Neuronal stem cell (in vitro differentiated cells): ENCODE measurements around the gene DACT2.

Experiments
- DNase-seq: peaks from one replicate; pipeline ENCODE4 v3.0.0-alpha.2; 2013; ENCODE audit warnings: low spot score
- H2AFZ ChIP-seq: one replicate; pipeline ENCODE4 v1.6.1; 2013; ENCODE audit warnings: mild to moderate bottlenecking, low read length, inconsistent platforms
- H2AK5ac ChIP-seq: 2 replicates; pipeline ENCODE4 v1.6.1; 2013; ENCODE audit warnings: low read depth, mild to moderate bottlenecking, inconsistent platforms, low read length, moderate library complexity, mixed read lengths
- H2BK120ac ChIP-seq: 2 replicates; pipeline ENCODE4 v1.6.1; 2013; ENCODE audit warnings: low read depth, mild to moderate bottlenecking, inconsistent platforms, low read length, moderate library complexity, mixed read lengths
- H2BK12ac ChIP-seq: one replicate; pipeline ENCODE4 v1.6.1; 2013; ENCODE audit warnings: low read length, inconsistent platforms
- H2BK15ac ChIP-seq: 2 replicates; pipeline ENCODE4 v1.6.1; 2013; ENCODE audit warnings: mild to moderate bottlenecking, low read length, inconsistent platforms, mixed read lengths
- H2BK5ac ChIP-seq: one replicate; pipeline ENCODE4 v1.6.1; 2013; ENCODE audit warnings: inconsistent platforms, mild to moderate bottlenecking, low read length, moderate library complexity
- H3K14ac ChIP-seq: one replicate; pipeline ENCODE4 v1.6.1; 2013; ENCODE audit warnings: low read length, inconsistent platforms
- H3K18ac ChIP-seq: 2 replicates; pipeline ENCODE4 v1.6.1; 2013; ENCODE audit warnings: low read length, inconsistent platforms
- H3K23ac ChIP-seq: 2 replicates; pipeline ENCODE4 v1.6.1; 2013; ENCODE audit warnings: low read depth, mild to moderate bottlenecking, mixed read lengths, low read length, inconsistent platforms; ENCODE audit not compliant: poor library complexity
- H3K27ac ChIP-seq: replicated peaks from 3 replicates; pipeline ENCODE4 v1.5.1; 2013; ENCODE audit warnings: low read length, inconsistent platforms
- H3K27me3 ChIP-seq, 3 experiments: 2 replicates each; pipeline ENCODE4 v1.6.1; 2013; ENCODE audit warnings: low read length in 3 of 3, mild to moderate bottlenecking in 2 of 3, inconsistent platforms in 1 of 3, low read depth in 1 of 3, mixed read lengths in 1 of 3, moderate library complexity in 1 of 3; ENCODE audit not compliant: control insufficient read depth in 3 of 3, insufficient read depth in 3 of 3
- H3K36me3 ChIP-seq, 2 donors: replicated peaks in 1 of 2; 2 replicates each; pipeline ENCODE4 v1.6.1; 2013; ENCODE audit warnings: low read length in 2 of 2; ENCODE audit not compliant: control insufficient read depth in 2 of 2, insufficient read depth in 2 of 2
- H3K4ac ChIP-seq: 2 replicates; pipeline ENCODE4 v1.6.1; 2013; ENCODE audit warnings: inconsistent platforms, mild to moderate bottlenecking, low read length, moderate library complexity
- H3K4me1 ChIP-seq, 2 donors: 1 replicate in 1 of 2; 2 replicates in 1 of 2; pipeline ENCODE4 v1.6.1; 2013; ENCODE audit warnings: low read length in 2 of 2, low read depth in 1 of 2; ENCODE audit not compliant: control insufficient read depth in 2 of 2, insufficient read depth in 1 of 2
- H3K4me2 ChIP-seq: one replicate; pipeline ENCODE4 v1.6.1; 2013; ENCODE audit warnings: mild to moderate bottlenecking, low read length, inconsistent platforms; ENCODE audit not compliant: insufficient read depth, poor library complexity, severe bottlenecking
- H3K4me3 ChIP-seq, 2 donors: 2 replicates each; pipeline ENCODE4 v1.5.1; 2013; ENCODE audit warnings: low read length in 2 of 2, mild to moderate bottlenecking in 2 of 2, inconsistent platforms in 1 of 2, moderate library complexity in 1 of 2
- H3K79me1 ChIP-seq: one replicate; pipeline ENCODE4 v1.6.1; 2013; ENCODE audit warnings: low read depth, mild to moderate bottlenecking, inconsistent platforms, low read length, moderate library complexity
- H3K9ac ChIP-seq: one replicate; pipeline ENCODE4 v1.6.1; 2013; ENCODE audit warnings: mild to moderate bottlenecking, low read depth, low read length, inconsistent platforms; ENCODE audit not compliant: poor library complexity
- H3K9me3 ChIP-seq, 2 donors: replicated peaks in 1 of 2; 2 replicates each; pipeline versions ENCODE3 to v1.6.1; 2013; ENCODE audit warnings: low read length in 2 of 2, mild to moderate bottlenecking in 2 of 2, inconsistent platforms in 1 of 2, low read depth in 1 of 2, mixed read lengths in 1 of 2, moderate library complexity in 1 of 2; ENCODE audit not compliant: control insufficient read depth in 2 of 2, insufficient read depth in 1 of 2
- H4K8ac ChIP-seq: one replicate; pipeline ENCODE4 v1.6.1; 2013; ENCODE audit warnings: low read depth, mild to moderate bottlenecking, inconsistent platforms, low read length, moderate library complexity
- H4K91ac ChIP-seq: one replicate; pipeline ENCODE4 v1.6.1; 2013; ENCODE audit warnings: low read length, low read depth, mild to moderate bottlenecking, inconsistent platforms; ENCODE audit not compliant: poor library complexity
- WGBS, 2 donors: extraction: QIAGEN DNeasy Blood & Tissue Kit; methylation state at CpG; one replicate each; pipeline ENCODE4 v1.1.7; 2013; ENCODE audit warnings: missing lambda C conversion rate in 2 of 2, mixed read lengths in 1 of 2; ENCODE audit not compliant: insufficient read length in 2 of 2, insufficient replicate concordance in 1 of 2; ENCODE audit errors: extremely low coverage in 2 of 2; 5-methylcytosine and 5-hydroxymethylcytosine counted together

The DACT2 gene

GRCh38 chr6:168307015-168307694 lies 12.4 kb downstream of the DACT2 start:
- no peak overlapping the region for H2AK5ac ChIP-seq

DNA sequence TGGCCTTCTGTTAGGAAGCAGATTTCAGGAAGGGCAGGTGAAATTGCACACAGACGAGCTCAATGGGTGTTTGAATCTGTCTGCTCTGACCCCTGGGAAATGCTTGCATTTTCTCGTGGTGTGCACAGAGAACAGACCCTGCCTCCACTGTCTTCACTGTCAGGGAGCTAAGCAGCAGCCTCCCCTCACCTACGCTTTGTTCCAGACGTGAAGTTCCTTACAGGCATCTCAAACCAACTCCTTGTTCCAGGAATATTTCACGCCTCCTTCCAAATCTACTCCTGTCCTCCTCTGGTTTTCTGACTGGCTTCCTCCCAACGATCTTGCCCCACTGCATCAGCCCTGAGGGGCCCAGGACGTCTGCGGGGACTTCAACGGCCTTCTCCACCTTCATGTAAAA lies 13.7 kb downstream of the DACT2 start:
- Histone ChIP-seq H3K23ac (no peak overlapping the region), H3K27me3 (no peaks in the 10 kb centered on the region), H2BK5ac (no peak overlapping the region), H3K14ac (no peak overlapping the region), H4K8ac (no peak overlapping the region), H3K18ac (no peak overlapping the region), H2AK5ac (no peak overlapping the region), H3K36me3 (no peaks in the 10 kb centered on the region), H3K4me3 (no peak overlapping the region), H2AFZ (no peak overlapping the region), H2BK12ac (no peak overlapping the region), H3K4ac (no peak overlapping the region), H2BK120ac (no peak overlapping the region), H2BK15ac (no peak overlapping the region), H3K9me3 (no peaks in the 10 kb centered on the region), H3K4me1 (peaks cover 16 to 24% of the 10 kb centered on the region in 2 donors), H4K91ac (no peak overlapping the region), H3K9ac (no peak overlapping the region), H3K79me1 (no peaks in the 10 kb centered on the region), H3K4me2 (no peak overlapping the region), H3K27ac (no peak overlapping the region)
- no CpG with 5 or more reads among the region's 9 CpGs for WGBS, 2 donors
- no peak for DNase-seq

More at GRCh38 chr6:168307015-168307694, 12.4 kb downstream of the DACT2 start:
- H3K18ac ChIP-seq, result no peak overlapping the region
- no peak for DNase-seq
- H3K4me3 ChIP-seq, result no peak overlapping the region
- no peak overlapping the region for H3K27ac ChIP-seq
- no peaks in the 10 kb centered on the region for H3K9me3 ChIP-seq
- H2BK5ac ChIP-seq, result no peak overlapping the region
- H3K4me2 ChIP-seq, result no peak overlapping the region
- H2BK120ac ChIP-seq, result no peak overlapping the region
- peak overlapping the region; percentile 32 for H3K23ac ChIP-seq
- H3K14ac ChIP-seq, result no peak overlapping the region
- no peak overlapping the region for H2AFZ ChIP-seq
- H2BK15ac ChIP-seq, result no peak overlapping the region
- H2BK12ac ChIP-seq, result no peak overlapping the region
- H3K9ac ChIP-seq, result no peak overlapping the region
- no peaks in the 10 kb centered on the region for H3K79me1 ChIP-seq
- H4K8ac ChIP-seq, result no peak overlapping the region
- H3K4me1 ChIP-seq, result peaks cover 14 to 15% of the 10 kb centered on the region in 2 donors
- H3K36me3 ChIP-seq, result no peaks in the 10 kb centered on the region
- no peak overlapping the region for H3K4ac ChIP-seq
- no peak overlapping the region for H4K91ac ChIP-seq
- H3K27me3 ChIP-seq, result no peaks in the 10 kb centered on the region
- WGBS, 2 donors, result no CpG with 5 or more reads among the region's 30 CpGs

GRCh38 chr6:168305096-168305749 lies 14.4 kb downstream of the DACT2 start:
- Histone ChIP-seq H2AFZ (no peak overlapping the region), H2BK12ac (no peak overlapping the region), H3K4ac (no peak overlapping the region), H3K4me3 (no peak overlapping the region), H4K8ac (no peak overlapping the region), H3K27me3 (no peaks in the 10 kb centered on the region), H3K9me3 (no peaks in the 10 kb centered on the region), H3K27ac (no peak overlapping the region), H2BK15ac (no peak overlapping the region), H3K79me1 (no peaks in the 10 kb centered on the region), H3K14ac (no peak overlapping the region), H3K18ac (peak overlapping the region; percentile 17), H2BK120ac (no peak overlapping the region), H3K9ac (no peak overlapping the region), H3K36me3 (no peaks in the 10 kb centered on the region), H4K91ac (no peak overlapping the region), H3K4me1 (peaks cover 16 to 24% of the 10 kb centered on the region in 2 donors), H3K23ac (no peak overlapping the region), H3K4me2 (no peak overlapping the region), H2BK5ac (no peak overlapping the region), H2AK5ac (no peak overlapping the region)
- no CpG with 5 or more reads among the region's 20 CpGs for WGBS, 2 donors
- no peak for DNase-seq

- H3K36me3 ChIP-seq, result no peaks in the 10 kb centered on the region
- no peak for DNase-seq
- no peak overlapping the region for H4K8ac ChIP-seq
Observed at GRCh38 chr6:168304752-168305015, 14.9 kb downstream of the DACT2 start.

More at GRCh38 chr6:168304752-168305015, 14.9 kb downstream of the DACT2 start:
- H3K9ac ChIP-seq, result no peak overlapping the region
- H2AK5ac ChIP-seq, result peak overlapping the region; percentile 37
- no peak overlapping the region for H2BK120ac ChIP-seq
- no peak overlapping the region for H2BK5ac ChIP-seq
- no peak overlapping the region for H3K27ac ChIP-seq
- H3K27me3 ChIP-seq, result no peaks in the 10 kb centered on the region
- peaks cover 16 to 24% of the 10 kb centered on the region in 2 donors for H3K4me1 ChIP-seq
- H3K14ac ChIP-seq, result no peak overlapping the region
- H3K4me2 ChIP-seq, result no peak overlapping the region
- peak overlapping the region; percentile 49 for H3K18ac ChIP-seq
- WGBS, 2 donors, result no CpG with 5 or more reads among the region's 7 CpGs
- no peak overlapping the region for H2BK12ac ChIP-seq
- H3K23ac ChIP-seq, result peak overlapping the region; percentile 35
- H3K9me3 ChIP-seq, result no peaks in the 10 kb centered on the region
- no peaks in the 10 kb centered on the region for H3K79me1 ChIP-seq
- no peak overlapping the region for H4K91ac ChIP-seq
- H3K4me3 ChIP-seq, result no peak overlapping the region
- H2BK15ac ChIP-seq, result peak overlapping the region; percentile 59
- H3K4ac ChIP-seq, result no peak overlapping the region
- no peak overlapping the region for H2AFZ ChIP-seq
